HG02840 (cell line): Measurements from ENCODE around the gene C14orf119.

Experiments
- ATAC-seq: cut with Tn5 transposase; IDR thresholded peaks from one replicate; pipeline ENCODE4 v1.9.1; 2021; ENCODE audit warnings: mild to moderate bottlenecking, moderate library complexity, moderate number of reproducible peaks; ENCODE audit not compliant: unreplicated experiment, low FRiP score

The C14orf119 gene

DNA sequence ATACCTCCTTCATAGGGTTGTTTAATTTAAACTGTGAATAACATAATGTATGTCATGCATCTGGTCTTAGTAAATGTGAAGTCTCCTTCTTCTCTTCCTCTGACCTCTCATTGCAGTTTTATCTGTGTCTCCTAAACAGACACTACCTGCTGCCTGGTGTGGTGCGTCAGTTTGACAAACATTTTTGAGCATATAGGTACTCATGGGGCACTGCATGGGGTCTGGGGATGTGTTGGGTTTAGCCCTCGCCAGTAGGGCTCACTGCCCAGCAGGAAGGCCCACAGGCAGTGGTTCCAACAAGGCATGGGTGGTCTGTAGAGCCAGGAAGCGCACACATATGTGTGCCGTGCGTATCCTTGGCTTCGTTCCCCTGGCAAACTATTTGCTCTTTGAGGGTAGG is 26.8 kb downstream of the C14orf119 start:
- no peak for ATAC-seq

DNA sequence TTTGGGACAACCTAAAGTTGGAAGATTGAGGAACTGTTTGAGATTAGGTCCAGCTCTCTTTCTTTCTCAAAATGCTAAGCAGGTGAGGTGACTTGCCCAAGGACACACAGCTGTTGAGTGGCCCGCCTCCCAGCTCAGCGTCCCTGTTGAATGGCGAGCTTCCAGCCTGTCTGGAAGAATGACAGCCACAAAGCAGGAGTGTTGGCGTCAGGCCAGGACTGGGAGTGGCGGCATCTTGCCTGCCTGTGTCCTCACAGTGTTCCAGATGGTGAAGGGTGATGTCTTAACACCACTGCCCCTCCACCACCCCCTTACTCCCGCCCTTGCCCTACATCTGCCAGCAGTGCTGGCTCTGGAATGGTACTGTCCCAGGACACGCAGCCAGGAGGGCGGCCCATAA is 28.1 kb downstream of the C14orf119 start:
- ATAC-seq: no peak

DNA sequence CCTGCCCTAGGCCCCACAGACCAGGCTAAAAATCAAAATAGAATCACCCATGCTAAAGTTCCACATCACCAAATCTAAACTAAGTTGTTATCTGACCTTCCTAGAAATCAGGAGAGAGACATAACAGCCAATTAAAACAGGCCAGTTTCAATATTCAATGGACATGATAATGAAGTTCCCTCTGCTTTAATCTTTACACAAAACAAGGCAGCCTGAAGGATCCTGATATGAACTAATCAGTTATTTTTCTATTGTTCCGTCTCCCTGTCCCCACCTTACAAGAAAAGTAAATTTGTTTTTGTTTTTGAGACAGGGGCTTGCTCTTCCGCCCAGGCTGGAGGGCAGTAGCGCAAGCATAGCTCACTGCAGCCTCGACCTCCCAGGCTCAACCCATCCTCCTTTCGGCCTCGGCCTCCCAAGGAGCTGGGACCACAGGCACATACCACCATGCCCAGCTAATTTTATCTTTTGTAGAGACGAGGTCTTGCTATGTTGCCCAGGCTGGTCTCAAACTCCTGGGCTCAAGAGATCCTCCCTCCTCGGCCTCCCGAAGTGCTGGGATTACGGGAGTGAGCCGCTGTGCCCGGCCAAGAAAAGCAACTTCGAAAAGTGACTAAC is 29.1 kb downstream of the C14orf119 start:
- no peak for ATAC-seq

DNA sequence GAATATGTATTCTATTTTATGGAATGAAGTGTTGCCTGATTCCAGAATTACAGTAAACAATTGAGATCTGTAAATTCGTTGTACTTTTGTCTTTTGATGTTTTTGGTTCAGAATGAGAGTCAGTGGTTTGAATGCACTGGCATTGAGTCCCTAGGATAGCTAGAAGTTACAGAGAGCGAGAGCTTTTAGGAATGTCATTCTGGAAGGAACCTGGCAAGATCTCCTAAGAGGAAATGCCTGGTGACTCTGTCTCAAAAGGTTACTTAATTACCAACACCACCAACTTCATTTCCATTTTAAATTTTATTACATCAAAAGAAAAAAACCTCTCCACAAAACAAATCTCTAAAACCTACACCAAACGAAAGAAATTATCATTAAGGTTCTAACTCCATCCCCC is 29.7 kb downstream of the C14orf119 start:
- ATAC-seq: no peak

DNA sequence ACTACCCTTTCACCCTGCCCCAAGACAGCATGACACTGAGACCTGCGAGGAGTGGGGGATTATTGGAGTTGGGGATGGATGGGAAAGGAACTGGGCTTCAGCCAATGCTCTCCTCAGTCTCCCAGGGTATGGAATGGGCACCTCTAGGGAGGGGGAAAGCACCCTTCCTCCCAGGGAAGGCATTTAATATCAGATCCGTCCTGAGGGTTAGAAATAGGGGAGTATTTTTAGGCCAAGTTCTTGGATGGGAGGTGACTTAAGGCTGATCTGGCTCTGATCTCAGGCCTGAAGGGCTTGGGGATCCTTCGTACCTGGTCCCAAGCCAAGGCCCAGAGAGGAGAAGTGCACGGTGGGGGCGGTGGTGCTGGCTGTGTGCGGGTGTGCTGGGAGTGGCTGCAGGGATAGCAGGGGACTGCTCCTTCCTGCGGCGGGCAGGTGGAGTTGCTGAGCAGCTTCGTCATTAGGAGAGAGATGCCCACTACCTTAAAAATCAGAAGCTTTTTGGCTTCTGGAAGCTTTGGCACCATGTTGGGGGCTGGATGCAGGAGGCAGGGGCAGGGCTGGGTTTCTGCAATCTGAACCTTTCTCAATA is 30.7 kb downstream of the C14orf119 start:
- ATAC-seq: no peak

DNA sequence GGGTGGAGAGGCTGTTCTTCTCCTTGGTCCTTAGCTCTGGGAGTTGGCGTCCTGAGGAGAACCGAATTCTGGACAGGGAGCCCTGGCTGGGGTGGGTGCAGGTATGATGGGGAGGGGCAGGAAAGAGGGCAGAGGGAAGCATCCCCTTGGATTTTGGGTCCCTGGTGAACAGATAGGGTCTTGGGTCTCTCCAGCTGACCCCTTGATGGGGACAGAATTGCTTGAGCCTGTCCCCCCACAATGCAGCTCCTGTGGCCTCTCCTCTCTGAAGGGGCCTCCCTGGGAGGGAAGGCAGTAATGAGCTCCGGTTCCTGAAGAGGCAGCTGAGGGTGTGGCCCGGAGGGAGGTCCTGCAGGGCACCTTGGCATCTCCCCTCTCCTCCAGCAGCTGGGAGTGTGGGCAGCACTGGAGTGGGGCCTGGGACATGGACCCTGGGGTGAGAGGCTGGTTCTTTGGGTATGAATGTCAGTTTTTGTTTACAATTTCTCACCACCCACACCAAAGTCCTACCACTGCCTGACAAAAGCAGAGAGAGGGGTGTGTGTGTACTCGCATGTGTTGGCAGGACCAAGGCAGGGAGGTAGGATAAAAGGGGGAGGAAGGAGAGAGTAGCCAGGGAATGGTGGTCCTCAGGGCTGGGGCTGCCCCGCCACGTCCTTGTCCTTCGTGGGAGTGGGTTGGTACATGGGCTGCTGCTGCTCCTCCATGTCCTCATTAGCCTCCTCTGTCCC is 31.4 kb downstream of the C14orf119 start:
- ATAC-seq: no peak

DNA sequence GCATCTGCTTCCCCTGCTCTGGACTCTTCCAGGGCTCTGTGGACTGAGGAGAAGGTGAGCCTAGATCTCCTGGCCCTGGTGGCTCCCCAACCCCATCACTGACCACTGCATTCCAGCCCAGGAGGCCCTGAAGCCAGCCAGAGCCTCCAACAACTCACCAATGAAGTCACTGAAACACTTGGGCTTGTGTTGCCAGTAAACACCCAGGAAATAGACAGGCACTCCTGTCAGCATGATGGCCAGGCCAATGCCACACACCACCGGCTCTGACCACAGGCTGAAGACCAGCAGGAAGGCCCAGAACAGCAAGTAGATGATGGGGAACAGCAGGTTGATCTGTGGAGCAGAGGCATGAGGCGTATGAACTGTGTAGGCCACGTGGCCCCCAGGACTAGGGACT is 32.6 kb downstream of the C14orf119 start:
- ATAC-seq: no peak

DNA sequence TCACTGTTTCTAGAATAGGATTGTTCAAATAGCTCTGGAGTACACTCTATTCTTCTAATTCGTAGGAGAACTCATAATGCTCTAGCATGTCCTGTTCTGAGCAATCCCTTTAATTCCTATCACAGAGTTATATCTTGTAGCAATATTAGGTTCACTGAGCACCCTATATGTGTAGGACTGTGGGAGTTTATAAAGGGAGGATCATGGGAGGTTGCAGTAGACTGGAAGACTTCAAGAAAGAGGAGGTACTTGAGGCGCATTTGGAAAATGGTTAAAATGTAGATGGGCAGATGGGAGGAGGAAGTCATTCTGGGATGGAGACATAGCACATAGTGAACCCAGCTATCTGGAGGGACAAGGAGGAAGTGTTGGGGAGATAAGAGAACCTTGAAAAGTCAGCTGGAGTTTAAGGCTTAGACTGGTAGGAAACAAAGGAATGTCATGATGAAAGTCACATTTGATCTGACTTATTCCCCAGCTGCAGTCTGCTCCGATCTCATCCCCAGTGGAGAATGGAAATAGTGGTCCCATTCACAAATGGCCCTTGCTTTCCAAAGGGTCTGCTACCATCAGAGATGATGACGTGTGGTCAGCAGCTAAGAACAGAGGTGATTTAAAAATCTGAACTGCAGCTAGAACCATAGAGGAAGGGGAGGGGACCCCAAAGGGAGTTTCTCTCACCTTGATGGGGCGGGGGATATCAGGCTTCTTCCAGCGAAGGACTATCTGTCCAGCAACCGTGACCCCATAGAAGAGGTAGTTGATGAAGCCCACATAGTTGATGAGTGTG is 33.9 kb downstream of the C14orf119 start:
- no peak for ATAC-seq

DNA sequence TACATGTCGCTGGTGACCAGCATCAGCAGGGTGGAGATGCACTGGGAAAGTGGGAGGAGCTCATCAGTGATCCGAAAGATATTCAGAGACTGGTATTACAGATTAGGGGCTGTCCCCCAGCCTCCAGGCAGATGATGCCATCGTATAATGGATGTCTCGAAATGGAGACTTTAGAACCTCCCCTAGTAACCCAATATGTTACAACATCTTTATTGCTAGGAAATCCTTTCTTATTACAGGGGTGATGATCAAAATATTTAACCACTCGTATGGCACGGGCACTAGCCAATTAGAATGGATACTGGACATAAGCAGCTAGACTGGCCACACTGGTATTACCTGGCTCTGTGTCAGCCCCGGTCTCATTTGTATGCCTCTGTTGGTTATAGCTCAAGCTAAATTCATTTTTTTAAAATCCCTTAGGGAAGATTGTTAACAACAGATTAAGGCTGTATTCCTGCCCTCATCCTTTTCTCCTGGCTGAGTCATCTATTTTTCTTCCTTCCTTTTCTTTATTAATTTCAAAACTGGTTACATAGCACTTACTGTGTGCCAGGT is 34.5 kb downstream of the C14orf119 start:
- no peak for ATAC-seq

DNA sequence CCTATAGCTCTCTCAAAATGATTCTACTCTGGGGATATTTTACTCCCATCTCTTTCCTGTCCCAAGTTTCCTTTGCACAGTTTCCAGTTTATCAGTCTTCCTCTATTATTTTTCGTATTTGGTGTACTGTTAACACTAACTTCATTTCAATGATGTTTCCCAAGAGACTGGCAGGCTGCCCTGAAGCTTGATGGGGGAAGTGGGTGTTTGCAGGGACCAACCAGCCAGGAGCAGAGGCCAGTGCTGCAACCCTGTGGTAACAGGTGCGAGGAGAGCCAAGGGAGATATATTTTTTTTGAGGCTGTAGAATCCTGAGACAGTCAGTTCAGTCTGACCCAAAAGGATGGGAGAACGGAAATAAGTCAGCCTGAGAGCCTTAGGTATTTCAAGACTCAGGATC is 35.6 kb downstream of the C14orf119 start:
- no peak for ATAC-seq

DNA sequence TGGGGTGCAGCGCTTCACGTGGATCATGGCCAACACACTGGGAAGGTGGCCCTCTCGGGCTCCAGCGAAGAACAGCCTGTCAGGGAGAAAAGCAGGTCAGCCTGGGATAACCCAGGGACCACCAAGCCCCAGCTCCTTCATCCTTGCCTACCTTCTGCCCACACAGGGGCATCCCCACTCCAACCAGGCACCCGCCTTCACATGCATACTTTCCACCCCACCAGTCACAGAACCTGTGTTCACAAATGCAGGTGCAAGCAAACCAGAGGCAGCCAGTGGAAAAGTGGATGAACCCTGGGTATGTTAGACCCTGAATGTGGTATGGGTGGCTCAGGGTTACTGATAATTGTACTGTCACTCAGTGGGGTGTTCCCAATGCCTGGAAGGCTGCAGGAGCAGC is 36.2 kb downstream of the C14orf119 start:
- ATAC-seq: no peak

DNA sequence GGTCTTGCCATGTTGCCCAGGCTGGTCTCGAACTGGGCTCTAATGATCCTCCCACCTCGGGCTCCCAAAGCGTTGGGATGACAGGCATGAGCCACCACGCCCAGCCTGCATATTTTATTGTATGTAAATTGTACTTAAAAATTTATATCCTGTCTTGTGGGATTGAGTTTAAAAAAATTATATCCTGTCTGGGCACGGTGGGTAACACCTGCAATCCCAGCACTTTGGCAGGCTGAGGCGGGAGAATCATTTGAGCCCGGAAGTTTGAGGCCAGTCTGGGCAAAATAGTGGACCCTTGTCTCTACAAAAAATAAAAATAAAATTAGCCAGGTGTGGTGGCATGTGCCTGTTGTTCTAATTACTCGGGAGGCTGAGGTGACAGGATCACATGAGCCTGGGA is 37.7 kb downstream of the C14orf119 start:
- no peak for ATAC-seq

DNA sequence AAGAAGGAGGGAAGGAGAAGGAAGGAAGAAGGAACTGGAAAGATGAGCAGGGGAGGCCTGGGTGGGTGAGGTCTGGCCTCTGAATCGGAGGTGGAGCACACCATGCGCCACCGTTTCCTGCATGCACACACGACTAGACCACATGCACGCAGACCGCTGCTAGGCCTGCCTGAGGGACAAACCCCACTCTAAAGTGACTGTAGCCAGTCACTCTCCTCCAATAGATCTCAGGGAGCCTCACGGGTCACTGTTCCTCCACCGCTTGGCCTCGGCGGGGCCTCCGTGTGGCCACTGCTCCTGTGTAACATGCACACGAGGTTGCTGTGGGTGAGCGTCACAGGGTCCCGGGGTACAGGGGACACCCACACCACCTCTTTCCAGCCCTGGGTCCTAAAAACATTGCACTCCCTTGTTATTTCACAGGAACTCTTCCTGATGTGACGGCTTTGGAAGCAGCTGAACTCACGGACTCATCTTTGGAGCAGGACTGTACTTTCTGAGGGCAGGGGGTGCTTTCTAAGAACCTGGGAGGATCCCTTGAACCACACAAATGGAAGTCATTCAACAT is 41.3 kb downstream of the C14orf119 start:
- no peak for ATAC-seq

DNA sequence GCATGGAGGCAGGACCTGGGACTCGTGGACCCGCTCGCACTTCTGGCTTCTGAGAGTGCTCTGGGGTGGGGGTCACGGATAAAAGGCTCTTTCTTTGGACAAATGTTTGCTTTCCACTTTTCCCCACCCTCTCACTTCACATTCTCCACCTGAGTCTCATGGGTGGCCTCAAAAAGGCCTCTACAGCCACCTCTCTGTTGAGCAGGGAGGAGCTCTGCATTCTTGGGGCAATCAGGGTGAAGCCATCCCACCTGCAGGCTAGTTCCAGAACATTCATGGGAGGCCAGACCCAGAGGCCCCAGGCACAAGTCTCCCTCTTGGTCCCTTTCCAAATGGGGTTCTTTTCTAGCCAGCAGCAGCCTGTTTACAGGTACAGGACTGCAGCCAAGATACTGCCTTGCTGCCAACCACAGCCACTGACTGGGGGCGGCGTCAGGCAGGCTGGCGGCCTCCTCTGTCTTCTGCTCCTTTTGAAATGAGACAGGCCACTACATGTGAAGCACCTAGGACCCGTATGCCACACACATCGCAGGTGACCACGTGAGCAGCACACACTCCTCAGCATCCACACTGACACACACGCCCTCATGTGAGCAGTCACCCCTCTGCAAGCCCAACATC is 42.0 kb downstream of the C14orf119 start:
- ATAC-seq: no peak

DNA sequence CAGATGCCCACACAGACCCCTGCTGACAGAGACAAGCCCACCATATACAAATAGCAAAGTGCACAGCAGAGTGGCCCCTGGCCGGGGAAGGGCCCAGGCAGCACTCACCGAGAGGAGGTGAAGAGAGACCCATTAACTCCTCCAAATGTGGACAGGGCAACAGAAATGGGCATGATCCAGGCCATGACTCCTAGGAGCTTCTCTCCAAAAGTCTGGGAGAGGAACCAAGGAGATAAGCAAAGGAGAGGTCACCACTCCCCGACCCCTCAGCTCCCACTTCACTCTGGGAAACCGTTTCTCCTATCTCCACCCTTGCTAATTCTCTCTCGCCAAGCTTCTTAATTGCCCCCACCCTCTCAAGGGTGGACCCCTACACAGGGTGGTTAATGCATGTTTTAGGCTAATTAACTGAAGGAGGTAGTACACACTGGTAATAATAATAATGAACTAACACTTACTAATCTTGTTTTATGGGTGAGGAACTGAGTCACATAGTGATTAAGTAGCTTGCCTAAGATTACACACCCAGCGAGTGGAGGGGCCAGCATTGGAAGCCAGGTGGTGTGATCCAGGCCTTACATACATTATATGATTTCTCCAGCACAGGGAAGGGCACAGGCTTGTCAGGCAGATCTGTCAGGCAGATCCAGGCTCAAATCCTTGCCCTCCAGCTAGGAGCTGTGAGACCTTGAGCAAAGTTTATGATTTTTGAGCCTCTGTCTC is 42.7 kb downstream of the C14orf119 start:
- ATAC-seq: no peak

DNA sequence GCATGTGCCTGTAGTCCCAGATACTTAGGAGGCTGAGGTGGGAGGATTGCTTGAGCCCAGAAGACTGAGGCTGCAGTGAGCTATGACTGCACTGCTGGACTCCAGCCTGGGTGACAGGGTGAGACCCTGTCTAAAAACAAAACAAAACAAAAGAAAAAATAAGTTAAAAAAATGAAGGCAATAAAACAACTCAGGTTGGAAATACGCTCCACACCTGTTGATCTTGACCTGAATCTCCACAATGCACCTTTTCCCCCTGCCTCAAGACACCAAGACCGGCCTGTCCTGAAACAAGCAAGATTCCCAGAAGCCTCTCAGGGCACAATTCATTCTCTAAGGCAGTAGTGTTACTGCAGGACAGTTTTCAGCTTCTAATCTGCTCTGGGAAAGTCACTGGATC is 44.6 kb downstream of the C14orf119 start:
- no peak for ATAC-seq

DNA sequence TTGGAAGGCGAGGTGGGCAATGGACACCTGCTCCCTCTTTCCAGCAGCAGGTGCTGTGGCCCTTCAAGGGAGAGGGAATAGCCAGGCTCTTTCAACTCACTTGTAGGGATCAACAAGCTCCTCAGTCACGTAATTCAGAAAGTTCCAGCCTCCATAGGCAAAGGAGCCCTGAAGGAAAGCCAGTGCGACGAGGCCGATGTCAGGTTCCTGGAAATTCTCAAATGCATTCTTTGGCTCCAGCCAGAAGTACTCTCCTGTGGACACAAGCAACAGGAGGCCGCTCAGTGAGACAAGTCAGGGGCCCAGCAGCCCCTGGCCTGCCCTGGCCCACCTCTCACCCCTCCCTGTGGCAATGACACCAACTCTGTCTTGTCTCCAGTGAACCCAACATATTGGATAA is 45.1 kb downstream of the C14orf119 start:
- no peak for ATAC-seq

DNA sequence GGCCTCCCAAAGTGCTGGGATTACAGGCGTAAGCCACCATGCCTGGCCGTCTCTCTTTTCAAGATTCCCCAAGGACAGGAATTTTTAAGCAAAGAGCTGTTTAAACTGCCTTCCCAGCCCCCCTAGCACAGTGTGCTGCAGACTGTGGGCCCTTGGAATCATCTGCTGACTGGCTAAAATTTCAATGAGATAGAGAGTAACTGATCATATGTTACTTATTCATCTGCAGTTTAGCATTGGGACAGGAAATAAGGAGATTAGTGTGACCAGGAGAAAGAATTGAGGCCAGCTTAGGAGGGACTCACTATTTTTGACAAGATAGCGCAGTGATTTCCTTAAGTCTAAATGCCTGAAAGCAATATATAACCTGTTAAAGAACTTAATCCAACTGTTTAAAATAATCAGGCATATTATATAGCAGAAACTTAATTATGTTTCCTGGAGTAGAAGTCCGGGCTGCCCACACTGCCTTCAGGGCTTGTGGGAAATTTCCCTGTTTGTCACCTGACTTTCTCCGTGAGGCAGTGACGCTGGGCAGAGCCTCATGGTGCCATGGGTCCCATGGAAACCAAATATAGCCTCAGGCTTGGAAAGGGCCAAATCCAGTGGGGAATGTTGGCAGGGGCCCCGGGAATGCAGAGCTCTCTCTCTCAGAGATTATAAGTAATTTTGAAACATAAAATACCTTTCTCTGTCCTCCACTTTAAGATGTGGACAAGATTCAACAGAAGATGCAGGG is 46.6 kb downstream of the C14orf119 start:
- ATAC-seq: no peak

DNA sequence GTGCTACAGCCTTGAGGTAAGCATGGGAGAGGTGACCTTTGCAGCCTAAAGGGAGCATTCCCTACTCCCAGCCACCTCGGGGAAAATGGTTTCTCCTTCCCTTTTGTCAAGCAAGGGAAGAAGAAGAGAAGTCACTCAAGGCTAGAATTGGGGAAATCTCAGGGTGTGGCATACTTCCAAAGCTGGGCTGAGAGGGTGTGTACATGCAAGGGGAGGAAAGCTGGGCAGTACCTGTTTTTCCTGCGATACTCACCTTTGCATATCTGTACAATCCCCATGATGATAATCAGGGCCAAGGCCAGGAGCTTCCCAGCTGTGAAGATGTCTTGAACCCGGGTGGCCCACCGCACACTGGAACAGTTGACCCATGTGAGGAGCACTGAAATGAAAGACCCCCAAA is 47.5 kb downstream of the C14orf119 start:
- ATAC-seq: no peak
